ENCODE measurements around the gene GNAS-AS1.

GNAS-AS1 gene

GRCh38 chr20:58807801-58808200 is 42.9 kb downstream of the GNAS-AS1 start:
- no peak for DNase-seq

GRCh38 chr20:58803533-58803932 is 47.2 kb downstream of the GNAS-AS1 start:
- no peak for DNase-seq

- DNase-seq, result no peak
Measured at GRCh38 chr20:58802061-58802460, 48.6 kb downstream of the GNAS-AS1 start.

DNA sequence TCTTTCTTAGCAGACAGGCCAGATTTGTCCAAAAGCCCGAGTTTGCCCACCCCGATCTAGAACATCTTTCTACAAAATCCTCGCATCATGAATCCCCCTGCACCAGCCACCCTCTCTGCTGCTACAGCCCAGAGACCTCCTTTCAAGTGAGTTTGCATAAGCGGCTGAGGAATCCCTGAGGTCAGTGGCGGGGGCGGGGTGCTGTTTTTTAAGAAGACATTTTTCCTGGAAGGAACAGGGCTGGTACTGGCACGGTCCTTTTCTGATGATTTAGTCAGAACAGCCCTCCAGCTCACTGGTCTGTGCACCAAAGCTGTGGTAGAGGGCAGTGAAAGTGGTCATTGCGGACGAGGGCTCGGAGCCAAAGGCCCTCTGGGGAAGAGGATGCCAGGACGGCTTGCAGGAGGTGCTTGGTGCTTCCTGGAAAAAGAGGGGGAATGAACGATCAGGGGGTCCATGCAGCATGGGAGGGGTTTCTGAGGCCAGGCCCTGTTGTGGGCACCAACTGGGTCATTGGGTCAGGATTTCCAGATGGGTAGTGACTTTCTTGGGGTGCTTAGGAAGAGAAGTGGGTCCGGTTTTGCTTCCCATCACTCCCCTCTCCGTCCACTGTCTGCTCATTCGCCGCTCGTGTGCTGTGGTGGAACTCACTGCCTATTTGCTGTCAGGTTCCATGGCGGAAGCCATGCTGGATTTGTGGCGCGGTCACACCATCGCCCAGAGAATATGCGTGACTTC is 50.4 kb downstream of the GNAS-AS1 start:
- DNase-seq, result no peak

GRCh38 chr20:58797371-58798338 is 53.0 kb downstream of the GNAS-AS1 start:
- no peak for DNase-seq

- DNase-seq, result no peak
Measured at GRCh38 chr20:58795923-58796245, 54.8 kb downstream of the GNAS-AS1 start.

DNA sequence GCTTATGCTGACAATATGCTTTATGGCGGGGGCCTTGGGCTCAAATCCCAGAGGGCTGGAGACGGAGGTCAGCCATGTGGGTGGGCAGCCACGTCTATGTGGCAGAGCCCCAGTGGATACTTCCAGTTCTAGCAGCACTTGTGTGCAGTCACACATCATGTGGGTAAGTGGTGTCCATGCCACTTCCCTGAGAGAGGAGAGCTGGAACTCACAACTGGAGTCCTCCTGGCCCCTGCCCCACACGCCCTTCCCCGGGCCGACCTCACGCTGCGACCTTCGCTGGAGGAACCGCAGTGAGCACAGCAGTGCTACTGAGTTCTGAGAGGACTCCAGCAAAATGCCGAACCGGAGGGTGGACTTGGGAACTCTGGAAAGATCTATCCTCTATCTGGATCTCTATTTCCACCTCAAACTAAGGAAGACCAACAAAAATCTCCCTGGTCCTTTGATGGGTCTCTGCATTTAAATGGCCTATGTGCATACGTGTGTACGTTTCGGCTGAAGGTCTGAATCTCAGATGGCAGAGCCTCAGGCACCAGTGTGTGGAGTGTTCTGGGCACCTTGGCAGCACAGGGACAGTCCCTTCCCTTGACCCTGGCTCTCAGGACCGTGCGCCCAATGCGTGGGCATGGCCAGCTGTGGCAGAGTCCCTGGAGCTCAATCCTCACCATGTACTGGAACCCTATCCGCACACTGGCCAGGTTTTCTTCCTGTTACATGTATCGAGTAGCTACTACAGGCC is 55.4 kb downstream of the GNAS-AS1 start:
- DNase-seq, result no peak

GRCh38 chr20:58794510-58795180 is 56.1 kb downstream of the GNAS-AS1 start:
- no peak for DNase-seq

DNA sequence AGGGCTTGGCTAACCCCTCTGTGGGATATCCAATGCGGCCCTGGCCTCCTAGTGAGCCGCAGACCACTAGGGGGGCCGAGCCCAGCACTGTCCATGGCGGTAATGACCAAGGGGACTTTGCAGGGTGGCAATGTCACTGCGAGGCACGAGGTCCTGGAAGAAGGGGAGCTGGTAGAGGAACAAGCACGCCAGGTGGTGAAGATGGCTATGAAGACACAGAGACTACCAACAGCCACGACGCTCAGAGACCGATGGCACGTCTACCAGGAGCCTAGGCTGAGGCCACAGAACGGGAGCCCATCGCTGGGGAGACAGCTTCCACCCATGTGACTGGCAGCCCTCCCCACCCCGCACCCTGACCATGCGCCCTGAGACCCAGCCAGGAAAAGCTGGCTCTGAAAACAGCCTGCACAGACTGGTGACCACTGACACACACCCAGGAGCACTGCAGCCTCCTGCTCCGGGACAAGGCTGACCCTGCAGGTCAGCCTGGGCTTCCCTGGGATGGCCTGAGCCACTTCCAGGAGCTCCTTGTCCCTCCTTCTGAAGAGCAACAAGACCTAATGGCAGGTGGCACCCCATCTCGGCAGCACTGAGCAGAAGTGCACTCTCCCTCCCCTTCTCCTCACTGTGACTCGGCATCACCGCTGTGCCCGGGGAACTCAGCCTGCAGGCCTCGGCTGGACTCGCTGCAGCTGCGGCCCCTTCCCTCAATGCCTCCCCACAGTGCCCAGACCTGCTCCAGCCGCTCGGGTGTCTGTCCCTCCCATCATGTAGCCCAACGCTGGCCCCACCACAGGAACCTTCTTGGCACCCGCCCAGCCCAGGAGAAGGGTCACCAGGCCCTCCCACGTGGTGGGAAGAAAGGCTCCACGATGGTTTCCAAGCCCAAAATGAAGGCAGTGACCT is 56.9 kb downstream of the GNAS-AS1 start:
- no peak for DNase-seq

- DNase-seq, result no peak
Measured at GRCh38 chr20:58792426-58792825, 58.3 kb downstream of the GNAS-AS1 start.

DNA sequence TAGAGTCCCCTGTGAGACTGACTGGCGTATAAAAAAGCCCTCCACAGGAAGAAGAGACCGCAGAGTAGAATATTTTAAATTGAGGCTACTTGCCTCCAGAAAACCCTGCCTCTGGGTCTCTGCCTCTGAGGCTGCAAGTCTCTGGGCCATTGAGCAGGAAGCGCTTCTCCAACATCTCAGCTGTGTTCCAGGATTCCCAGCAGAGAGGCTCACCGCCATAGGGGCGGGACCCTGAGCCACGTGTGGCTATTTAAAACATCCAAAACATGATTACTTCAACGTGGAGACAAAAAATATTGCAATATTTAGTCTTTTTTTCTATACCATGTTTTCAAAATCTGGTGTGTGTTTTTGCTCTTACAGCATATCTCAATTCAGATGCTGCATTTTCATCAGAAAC is 59.4 kb downstream of the GNAS-AS1 start:
- no peak for DNase-seq

GRCh38 chr20:58790454-58790853 is 60.2 kb downstream of the GNAS-AS1 start:
- DNase-seq, result no peak

GRCh38 chr20:58788896-58789544 is 61.7 kb downstream of the GNAS-AS1 start:
- DNase-seq, result no peak

DNA sequence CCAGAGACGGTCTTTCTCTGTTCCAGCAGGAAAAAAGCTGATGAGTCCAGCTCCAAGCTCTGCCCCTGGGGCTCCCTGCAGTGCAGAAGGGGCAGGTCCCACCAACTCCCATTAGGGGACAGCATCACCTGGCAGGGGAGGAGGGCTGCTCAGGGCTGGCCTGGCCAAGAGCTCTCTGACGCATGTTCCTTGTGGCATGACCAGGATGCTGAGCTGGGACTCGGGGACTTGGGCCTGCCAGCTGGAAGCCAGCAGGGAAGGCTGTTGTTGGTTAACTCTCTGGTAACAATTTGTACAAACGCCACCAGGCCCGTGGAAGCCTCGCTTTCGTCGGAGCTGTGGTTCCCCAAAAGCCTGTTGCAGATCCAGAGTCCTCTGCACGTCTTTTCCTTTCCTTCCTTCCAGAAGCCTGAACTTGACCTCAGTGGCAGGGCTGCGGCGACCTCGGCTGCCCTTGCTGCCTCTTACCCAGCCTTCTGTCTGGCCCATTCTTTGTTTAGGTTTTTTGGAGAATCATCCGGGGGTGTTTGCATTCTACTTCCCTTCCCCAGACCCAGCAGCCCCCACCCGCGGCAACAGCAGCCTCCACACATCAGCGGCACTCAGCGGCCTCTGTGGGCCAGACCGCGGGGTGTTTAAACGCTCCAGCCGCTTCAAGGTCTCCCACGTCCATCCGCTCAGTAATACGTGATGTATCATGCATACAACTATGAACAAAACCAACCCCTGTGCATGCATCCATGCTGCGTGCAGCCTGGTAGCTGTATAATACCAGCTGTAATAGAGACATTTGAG is 63.3 kb downstream of the GNAS-AS1 start:
- no peak for DNase-seq

- no peak for DNase-seq
Measured at GRCh38 chr20:58784321-58785074, 66.2 kb downstream of the GNAS-AS1 start.

DNA sequence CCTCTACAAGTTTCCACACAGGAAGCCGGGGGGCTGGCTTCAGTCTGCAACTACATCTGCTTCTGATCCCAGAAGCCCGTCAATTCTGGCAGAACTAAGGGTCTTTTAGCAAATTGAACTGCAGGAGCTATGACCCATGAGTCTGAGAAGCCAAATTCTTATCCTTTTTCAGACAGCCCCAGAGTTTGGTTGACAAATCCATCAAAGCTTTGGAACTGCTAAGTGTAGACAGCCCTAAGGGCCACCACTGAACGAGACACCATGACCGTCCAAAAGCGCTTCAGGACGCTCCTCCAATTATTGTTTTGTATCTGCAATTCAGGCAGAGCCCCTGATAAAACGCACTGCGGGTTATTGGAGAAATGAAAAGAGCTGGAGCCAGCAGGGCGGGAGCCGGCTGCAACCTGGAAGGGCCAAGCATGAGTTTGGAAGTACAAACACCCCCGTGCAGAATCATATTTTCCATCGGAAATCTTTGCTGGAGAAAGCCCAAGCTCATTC is 67.1 kb downstream of the GNAS-AS1 start:
- DNase-seq, result no peak

DNA sequence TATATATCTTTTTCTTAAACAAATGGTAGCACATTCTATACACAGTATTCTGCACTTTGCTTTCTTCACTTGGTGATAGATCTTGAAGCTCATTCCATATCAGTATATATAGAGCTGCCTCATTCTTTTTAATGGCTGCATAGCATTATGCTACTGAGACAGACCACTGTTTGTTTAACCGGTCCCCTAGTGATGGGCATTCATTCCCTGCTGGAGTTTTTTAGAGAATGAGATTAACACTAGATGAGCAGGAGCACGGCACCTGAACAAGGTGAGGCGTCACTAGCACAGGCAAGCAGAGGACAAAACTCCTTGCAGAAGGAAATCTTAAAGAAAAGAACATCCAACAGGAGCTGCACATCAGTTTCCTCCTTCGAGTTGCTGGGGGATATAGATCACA is 69.6 kb downstream of the GNAS-AS1 start:
- no peak for DNase-seq

- DNase-seq, result no peak
Measured at GRCh38 chr20:58778760-58779159, 71.9 kb downstream of the GNAS-AS1 start.

GRCh38 chr20:58777657-58778056 is 73.0 kb downstream of the GNAS-AS1 start:
- no peak for DNase-seq
